K562 (cell line): ENCODE data around the gene LZTFL1.

ENCODE experiments used
- CBX5 ChIP-seq: IDR thresholded peaks from 2 replicates; pipeline ENCODE4 v1.6.1; 2014; ENCODE audit warnings: low read depth, borderline replicate concordance
- EZH2 ChIP-seq: IDR thresholded peaks from 2 replicates; pipeline ENCODE4 v1.6.1; 2012; ENCODE audit warnings: low read depth, mild to moderate bottlenecking, inconsistent platforms, low read length, borderline replicate concordance
- MTA1 ChIP-seq: fragments of 450-650 bp; IDR thresholded peaks from 2 replicates; pipeline ENCODE4 v1.6.1; 2017; ENCODE audit warnings: borderline replicate concordance
- NRF1 ChIP-seq, 2 experiments: fragments of 450-650 bp; IDR thresholded peaks in 1 of 2; conservative IDR thresholded peaks in 1 of 2; 2 replicates each; pipeline ENCODE4 v1.6.1; 2014; ENCODE audit warnings: mild to moderate bottlenecking in 2 of 2
- POLR2A ChIP-seq: fragments of 450-650 bp; conservative IDR thresholded peaks from 2 replicates; pipeline ENCODE4 v1.6.1; 2016
- POU5F1 ChIP-seq: fragments of 150-350 bp; IDR thresholded peaks from 2 replicates; pipeline ENCODE4 v1.6.1; 2014; ENCODE audit warnings: borderline replicate concordance, low read length, low read depth, mild to moderate bottlenecking; ENCODE audit not compliant: partially characterized antibody
- SMARCE1 ChIP-seq: fragments of 450-650 bp; IDR thresholded peaks from 2 replicates; pipeline ENCODE4 v1.7.1; 2016; ENCODE audit warnings: mild to moderate bottlenecking
- ZZZ3 ChIP-seq: fragments of 450-650 bp; IDR thresholded peaks from 2 replicates; pipeline ENCODE4 v1.6.1; 2016; ENCODE audit warnings: antibody characterized with exemption, mild to moderate bottlenecking, moderate library complexity
- TF ChIP-seq, protein P1 (sequence below), 3 experiments: IDR thresholded peaks in 2 of 3; conservative IDR thresholded peaks in 1 of 3; 2 replicates each; pipeline ENCODE4 v1.5.1; 2011 to 2012; ENCODE audit warnings: low read length in 3 of 3, mild to moderate bottlenecking in 3 of 3, control low read depth in 2 of 3, improper control_type of control experiment in 1 of 3, inconsistent platforms in 1 of 3, low read depth in 1 of 3, mixed read lengths in 1 of 3, moderate library complexity in 1 of 3; ENCODE audit not compliant: insufficient read depth in 2 of 3
- TF ChIP-seq, protein P2 (sequence below): fragments of 250-450 bp; sonication (Bioruptor Pico); IDR thresholded peaks from 2 replicates; pipeline ENCODE4 v1.8.0; 2021; ENCODE audit warnings: moderate library complexity, mild to moderate bottlenecking, inconsistent platforms
- TF ChIP-seq, protein P3 (sequence below): conservative IDR thresholded peaks from 2 replicates; pipeline ENCODE4 v1.6.1; 2011; ENCODE audit warnings: low read depth, mild to moderate bottlenecking, low read length; ENCODE audit not compliant: control insufficient read depth
- TF ChIP-seq, protein P4 (sequence below): fragments of 250-450 bp; sonication (Bioruptor Pico); IDR thresholded peaks from 2 replicates; pipeline ENCODE4 v1.4.0; 2020; ENCODE audit warnings: mild to moderate bottlenecking

DNA sequence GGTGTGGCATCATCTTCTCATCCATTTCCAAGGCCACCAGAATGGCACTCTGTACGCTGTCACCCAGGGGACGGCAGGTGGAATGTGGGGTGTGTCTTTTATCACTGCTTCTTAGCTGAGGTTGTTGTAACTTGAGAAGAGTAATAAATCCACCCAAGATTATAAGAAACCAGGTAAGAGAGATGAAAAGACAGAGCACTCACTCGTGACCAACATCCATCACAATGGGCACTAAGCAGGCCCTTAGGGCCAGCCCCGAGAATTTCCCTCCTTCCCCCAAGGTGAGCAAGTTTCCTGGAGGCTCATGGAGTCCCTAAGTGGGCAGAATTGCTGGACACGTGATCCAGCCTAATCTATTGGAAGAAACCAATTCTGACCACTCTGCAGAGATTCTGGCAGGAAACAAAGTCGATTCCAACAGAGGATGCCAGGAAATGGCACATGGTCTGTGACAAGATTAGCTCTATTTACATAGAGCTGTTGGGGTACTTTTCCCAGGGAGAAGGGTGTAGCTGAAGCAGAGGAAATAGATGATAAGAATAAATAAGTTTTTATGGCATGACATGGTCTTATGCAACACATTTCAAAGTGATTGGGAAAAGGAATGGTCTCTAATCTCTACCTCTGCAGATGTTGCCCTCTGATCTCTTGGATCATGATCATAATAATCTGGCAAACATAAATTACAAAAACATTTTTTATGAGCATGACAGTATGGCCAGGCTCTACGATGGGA is 68.0 kb downstream of the LZTFL1 start:
- TF ChIP-seq MTA1 (no peak), NRF1 (conservative IDR thresholded peaks at IDR 0.05 in 1 of 2, IDR thresholded peaks at IDR 0.05 in 1 of 2) (no peak), EZH2 (no peak), POLR2A (no peak), ZZZ3 (no peak), CBX5 (no peak), POU5F1 (no peak), SMARCE1 (no peak)
- TF ChIP-seq, protein P1, sequence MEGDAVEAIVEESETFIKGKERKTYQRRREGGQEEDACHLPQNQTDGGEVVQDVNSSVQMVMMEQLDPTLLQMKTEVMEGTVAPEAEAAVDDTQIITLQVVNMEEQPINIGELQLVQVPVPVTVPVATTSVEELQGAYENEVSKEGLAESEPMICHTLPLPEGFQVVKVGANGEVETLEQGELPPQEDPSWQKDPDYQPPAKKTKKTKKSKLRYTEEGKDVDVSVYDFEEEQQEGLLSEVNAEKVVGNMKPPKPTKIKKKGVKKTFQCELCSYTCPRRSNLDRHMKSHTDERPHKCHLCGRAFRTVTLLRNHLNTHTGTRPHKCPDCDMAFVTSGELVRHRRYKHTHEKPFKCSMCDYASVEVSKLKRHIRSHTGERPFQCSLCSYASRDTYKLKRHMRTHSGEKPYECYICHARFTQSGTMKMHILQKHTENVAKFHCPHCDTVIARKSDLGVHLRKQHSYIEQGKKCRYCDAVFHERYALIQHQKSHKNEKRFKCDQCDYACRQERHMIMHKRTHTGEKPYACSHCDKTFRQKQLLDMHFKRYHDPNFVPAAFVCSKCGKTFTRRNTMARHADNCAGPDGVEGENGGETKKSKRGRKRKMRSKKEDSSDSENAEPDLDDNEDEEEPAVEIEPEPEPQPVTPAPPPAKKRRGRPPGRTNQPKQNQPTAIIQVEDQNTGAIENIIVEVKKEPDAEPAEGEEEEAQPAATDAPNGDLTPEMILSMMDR (IDR thresholded peaks at IDR 0.05 in 2 of 3, conservative IDR thresholded peaks at IDR 0.05 in 1 of 3; ENCODE audit: insufficient read depth in 2 of 3, low read depth in 1 of 3, low read length in 3 of 3) = no peak
- TF ChIP-seq, protein P2, sequence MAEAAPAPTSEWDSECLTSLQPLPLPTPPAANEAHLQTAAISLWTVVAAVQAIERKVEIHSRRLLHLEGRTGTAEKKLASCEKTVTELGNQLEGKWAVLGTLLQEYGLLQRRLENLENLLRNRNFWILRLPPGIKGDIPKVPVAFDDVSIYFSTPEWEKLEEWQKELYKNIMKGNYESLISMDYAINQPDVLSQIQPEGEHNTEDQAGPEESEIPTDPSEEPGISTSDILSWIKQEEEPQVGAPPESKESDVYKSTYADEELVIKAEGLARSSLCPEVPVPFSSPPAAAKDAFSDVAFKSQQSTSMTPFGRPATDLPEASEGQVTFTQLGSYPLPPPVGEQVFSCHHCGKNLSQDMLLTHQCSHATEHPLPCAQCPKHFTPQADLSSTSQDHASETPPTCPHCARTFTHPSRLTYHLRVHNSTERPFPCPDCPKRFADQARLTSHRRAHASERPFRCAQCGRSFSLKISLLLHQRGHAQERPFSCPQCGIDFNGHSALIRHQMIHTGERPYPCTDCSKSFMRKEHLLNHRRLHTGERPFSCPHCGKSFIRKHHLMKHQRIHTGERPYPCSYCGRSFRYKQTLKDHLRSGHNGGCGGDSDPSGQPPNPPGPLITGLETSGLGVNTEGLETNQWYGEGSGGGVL (CRISPR knock-in tag) = no peak
- TF ChIP-seq, protein P3, sequence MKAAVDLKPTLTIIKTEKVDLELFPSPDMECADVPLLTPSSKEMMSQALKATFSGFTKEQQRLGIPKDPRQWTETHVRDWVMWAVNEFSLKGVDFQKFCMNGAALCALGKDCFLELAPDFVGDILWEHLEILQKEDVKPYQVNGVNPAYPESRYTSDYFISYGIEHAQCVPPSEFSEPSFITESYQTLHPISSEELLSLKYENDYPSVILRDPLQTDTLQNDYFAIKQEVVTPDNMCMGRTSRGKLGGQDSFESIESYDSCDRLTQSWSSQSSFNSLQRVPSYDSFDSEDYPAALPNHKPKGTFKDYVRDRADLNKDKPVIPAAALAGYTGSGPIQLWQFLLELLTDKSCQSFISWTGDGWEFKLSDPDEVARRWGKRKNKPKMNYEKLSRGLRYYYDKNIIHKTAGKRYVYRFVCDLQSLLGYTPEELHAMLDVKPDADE = no peak
- TF ChIP-seq, protein P4, sequence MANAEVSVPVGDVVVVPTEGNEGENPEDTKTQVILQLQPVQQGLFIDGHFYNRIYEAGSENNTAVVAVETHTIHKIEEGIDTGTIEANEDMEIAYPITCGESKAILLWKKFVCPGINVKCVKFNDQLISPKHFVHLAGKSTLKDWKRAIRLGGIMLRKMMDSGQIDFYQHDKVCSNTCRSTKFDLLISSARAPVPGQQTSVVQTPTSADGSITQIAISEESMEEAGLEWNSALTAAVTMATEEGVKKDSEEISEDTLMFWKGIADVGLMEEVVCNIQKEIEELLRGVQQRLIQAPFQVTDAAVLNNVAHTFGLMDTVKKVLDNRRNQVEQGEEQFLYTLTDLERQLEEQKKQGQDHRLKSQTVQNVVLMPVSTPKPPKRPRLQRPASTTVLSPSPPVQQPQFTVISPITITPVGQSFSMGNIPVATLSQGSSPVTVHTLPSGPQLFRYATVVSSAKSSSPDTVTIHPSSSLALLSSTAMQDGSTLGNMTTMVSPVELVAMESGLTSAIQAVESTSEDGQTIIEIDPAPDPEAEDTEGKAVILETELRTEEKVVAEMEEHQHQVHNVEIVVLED (CRISPR knock-in tag) = no peak
